Omental fat pad (tissue), 4 donors: ENCODE measurements around the gene TMEM132E. TPM values are rescaled to one million over a fixed set of nuclear protein-coding genes. Genes with fewer than 3 reads are reported as not detected.

Experiments
- ATAC-seq: fragments of 150-250 bp; one replicate; pipeline ENCODE4 v1.9.1; 2016; ENCODE audit warnings: mild to moderate bottlenecking, moderate library complexity; ENCODE audit not compliant: low FRiP score
- DNase-seq: peaks from one replicate; pipeline ENCODE4 v3.0.0-alpha.2; 2019; ENCODE audit warnings: low spot score
- CTCF ChIP-seq, 3 donors: fragments of 450-650 bp; IDR thresholded peaks; one replicate each; pipeline ENCODE4 v1.5.1; 2016 to 2017; ENCODE audit warnings: antibody characterized with exemption in 3 of 3, mild to moderate bottlenecking in 3 of 3, moderate library complexity in 2 of 3
- total RNA-seq, 4 donors: library from RNA; depleted of rRNA; stranded (reverse); fragments of >200 nt; gene quantifications; one replicate each; pipeline ENCODE4 v1.1.0, GENCODE V29; 2016

Gene TMEM132E
- total RNA-seq, 4 donors from 2014 or later: 0.13 to 0.19 TPM; not detected in 2

- no peak for ATAC-seq
- no peak for DNase-seq
- no peak for TF ChIP-seq CTCF (IDR thresholded peaks at IDR 0.05)
Observed at GRCh38 chr17:34579979-34580684, 750 bp downstream of the TMEM132E start.

GRCh38 chr17:34580685-34581445, 1.5 kb downstream of the TMEM132E start:
- DNase-seq: no peak
- TF ChIP-seq CTCF (IDR thresholded peaks at IDR 0.05): no peak
- ATAC-seq: no peak

- DNase-seq: no peak
- no peak for TF ChIP-seq CTCF (IDR thresholded peaks at IDR 0.05)
- ATAC-seq: no peak
Observed at GRCh38 chr17:34581446-34582184, 2.2 kb downstream of the TMEM132E start.

GRCh38 chr17:34582185-34582900, 3.0 kb downstream of the TMEM132E start:
- ATAC-seq: no peak
- TF ChIP-seq CTCF (IDR thresholded peaks at IDR 0.05): no peak
- DNase-seq: no peak

- ATAC-seq (no peak), DNase-seq (no peak)
- no peak for TF ChIP-seq CTCF (IDR thresholded peaks at IDR 0.05)
Observed at GRCh38 chr17:34582901-34583245, 3.5 kb downstream of the TMEM132E start.

GRCh38 chr17:34584805-34585416, 5.5 kb downstream of the TMEM132E start:
- TF ChIP-seq CTCF (IDR thresholded peaks at IDR 0.05): no peak
- ATAC-seq (no peak), DNase-seq (no peak)
